Endothelial cell of umbilical vein (primary cell): ENCODE measurements around the gene ZFPM1. TPM values are rescaled to one million over a fixed set of nuclear protein-coding genes. Genes with fewer than 3 reads are reported as not detected.
A peak's percentile ranks its signal among the peaks of the same experiment; 100 is the strongest.

ENCODE experiments used
- BruUV-seq: library from RNA; stranded (reverse); fragments of 400-500 nt; replicated peaks from 2 replicates; lab custom pipeline; 2021; lab: Mats Ljungman, UMichigan
- CTCF ChIA-PET: fragments of 300-600, 350-600 bp; sonication (Branson Sonifier 250); formaldehyde crosslinking; loops from one replicate; lab custom pipeline; 2021; ENCODE audit warnings: antibody characterized with exemption, inconsistent platforms; lab: Charles Lee
- POLR2A ChIA-PET: fragments of 300-600, 350-600 bp; sonication (Branson Sonifier 250); formaldehyde crosslinking; loops from one replicate; lab custom pipeline; 2021; ENCODE audit warnings: antibody characterized with exemption, inconsistent platforms; lab: Charles Lee
- DNase-seq: peaks from one replicate; pipeline ENCODE4 v3.0.0-alpha.2; 2011; ENCODE audit warnings: low read depth, low spot score
- FAIRE-seq: peaks from 2 replicates; lab custom pipeline; 2011; peaks lifted over from hg19 to GRCh38; lab: Jason Lieb, UNC
- H2AFZ ChIP-seq: 2 replicates; pipeline ENCODE4 v1.6.0; 2012; ENCODE audit warnings: low read depth, low read length, control low read depth, inconsistent platforms
- H3K27ac ChIP-seq: 2 replicates; pipeline ENCODE4 v1.5.1; 2011; ENCODE audit warnings: low read depth, mild to moderate bottlenecking, control low read depth, low read length, moderate library complexity; ENCODE audit not compliant: insufficient read depth
- H3K27me3 ChIP-seq, 2 experiments: 2 replicates each; pipeline versions ENCODE4 v1.6.0 to v1.6.1; 2011; ENCODE audit warnings: low read length in 2 of 2, mixed read lengths in 1 of 2; ENCODE audit not compliant: control insufficient read depth in 2 of 2, insufficient read depth in 2 of 2
- H3K36me3 ChIP-seq, 2 experiments: 2 replicates in 1 of 2; 3 replicates in 1 of 2; pipeline ENCODE4 v1.5.1; 2011; ENCODE audit warnings: low read length in 2 of 2, mild to moderate bottlenecking in 1 of 2, moderate library complexity in 1 of 2; ENCODE audit not compliant: control insufficient read depth in 2 of 2, insufficient read depth in 2 of 2; ENCODE audit errors: extremely low read depth in 1 of 2
- H3K4me1 ChIP-seq: 3 replicates; pipeline ENCODE4 v1.5.1; 2011; ENCODE audit warnings: mild to moderate bottlenecking, low read length; ENCODE audit not compliant: control insufficient read depth, insufficient read depth; ENCODE audit errors: extremely low read depth
- H3K4me2 ChIP-seq: 2 replicates; pipeline ENCODE4 v1.6.1; 2011; ENCODE audit warnings: low read length, control low read depth, mixed read lengths; ENCODE audit not compliant: insufficient read depth
- H3K4me3 ChIP-seq, 3 experiments: fragments of 200-600 bp in 1 of 3; sonication (generic), shearing (Covaris generic) in 1 of 3; replicated peaks in 1 of 3; 2 replicates each; pipeline ENCODE4 v1.5.1; 2011 to 2016; ENCODE audit warnings: control low read depth in 3 of 3, low read length in 3 of 3, mild to moderate bottlenecking in 2 of 3, inconsistent platforms in 1 of 3, low read depth in 1 of 3, moderate library complexity in 1 of 3; ENCODE audit not compliant: insufficient read depth in 1 of 3
- H3K79me2 ChIP-seq: 2 replicates; pipeline ENCODE4 v1.6.0; 2012; ENCODE audit warnings: low read length, inconsistent platforms; ENCODE audit not compliant: control insufficient read depth, insufficient read depth
- H3K9ac ChIP-seq: replicated peaks from 2 replicates; pipeline ENCODE3; 2011; ENCODE audit warnings: low read length, control low read depth; ENCODE audit not compliant: insufficient read depth; ENCODE audit errors: extremely low read depth
- H3K9me1 ChIP-seq: replicated peaks from 3 replicates; pipeline ENCODE4 v1.6.0; 2011; ENCODE audit warnings: mild to moderate bottlenecking, low read length; ENCODE audit not compliant: control insufficient read depth, insufficient read depth; ENCODE audit errors: extremely low read depth
- H3K9me3 ChIP-seq: replicated peaks from 2 replicates; pipeline ENCODE4 v1.5.1; 2012; ENCODE audit warnings: low read length, inconsistent platforms; ENCODE audit not compliant: control insufficient read depth, insufficient read depth
- H4K20me1 ChIP-seq: replicated peaks from 2 replicates; pipeline ENCODE3; 2011; ENCODE audit warnings: mild to moderate bottlenecking, low read length; ENCODE audit not compliant: control insufficient read depth, insufficient read depth; ENCODE audit errors: extremely low read depth
- MYC ChIP-seq: IDR thresholded peaks from one replicate; pipeline ENCODE4 v1.6.1; 2011; ENCODE audit warnings: mild to moderate bottlenecking, low read depth, low read length
- POLR2AphosphoS5 ChIP-seq: IDR thresholded peaks from 2 replicates; pipeline ENCODE4 v1.6.1; 2012; ENCODE audit warnings: low read depth, mild to moderate bottlenecking, control low read depth, low read length, moderate library complexity; ENCODE audit not compliant: insufficient read depth
- dilution Hi-C: fragments of 300-500 bp; cut with MboI; formaldehyde crosslinking; loops from one replicate; pipeline ENCODE4 v1.15.0; 2019; ENCODE audit warnings: low sequenced_read_pairs; ENCODE audit not compliant: extremely low pct_ligation_motif_present
- intact Hi-C: fragments of 100-400 bp; cut with micrococcal nuclease; formaldehyde crosslinking; loops from one replicate; pipeline ENCODE4 v1.10.0; 2022
- polyA plus RNA-seq, 4 experiments: library from polyadenylated mRNA; depleted of rRNA in 3 of 4; stranded (reverse) in 3 of 4; unstranded in 1 of 4; fragments of >200 nt; gene quantifications; 2 replicates each; pipeline versions ENCODE4 v1.2.1 to v1.2.3, GENCODE V29; 2011 to 2012; ENCODE audit warnings: missing spikeins in 1 of 4
- total RNA-seq: library from RNA; stranded (reverse); gene quantifications from 2 replicates; pipeline ENCODE4 v1.2.3, GENCODE V29; 2021
- TF ChIP-seq, protein P1 (sequence below): IDR thresholded peaks from 2 replicates; pipeline ENCODE4 v1.6.1; 2011; ENCODE audit not compliant: insufficient read depth, insufficient read length
- TF ChIP-seq, protein P2 (sequence below), 2 donors: IDR thresholded peaks; 1 replicate in 1 of 2; 2 replicates in 1 of 2; pipeline ENCODE4 v1.5.1; 2011; ENCODE audit warnings: low read length in 2 of 2, mild to moderate bottlenecking in 2 of 2, moderate library complexity in 2 of 2, control low read depth in 1 of 2, inconsistent platforms in 1 of 2, low read depth in 1 of 2; ENCODE audit not compliant: insufficient read depth in 1 of 2; ENCODE audit errors: extremely low read depth in 1 of 2

The ZFPM1 gene
- total and polyA plus RNA-seq, 2 donors (not counting 3 experiments of a cell fraction or from before 2014, with no cell fraction given): 0.37 to 7.5 TPM

DNA sequence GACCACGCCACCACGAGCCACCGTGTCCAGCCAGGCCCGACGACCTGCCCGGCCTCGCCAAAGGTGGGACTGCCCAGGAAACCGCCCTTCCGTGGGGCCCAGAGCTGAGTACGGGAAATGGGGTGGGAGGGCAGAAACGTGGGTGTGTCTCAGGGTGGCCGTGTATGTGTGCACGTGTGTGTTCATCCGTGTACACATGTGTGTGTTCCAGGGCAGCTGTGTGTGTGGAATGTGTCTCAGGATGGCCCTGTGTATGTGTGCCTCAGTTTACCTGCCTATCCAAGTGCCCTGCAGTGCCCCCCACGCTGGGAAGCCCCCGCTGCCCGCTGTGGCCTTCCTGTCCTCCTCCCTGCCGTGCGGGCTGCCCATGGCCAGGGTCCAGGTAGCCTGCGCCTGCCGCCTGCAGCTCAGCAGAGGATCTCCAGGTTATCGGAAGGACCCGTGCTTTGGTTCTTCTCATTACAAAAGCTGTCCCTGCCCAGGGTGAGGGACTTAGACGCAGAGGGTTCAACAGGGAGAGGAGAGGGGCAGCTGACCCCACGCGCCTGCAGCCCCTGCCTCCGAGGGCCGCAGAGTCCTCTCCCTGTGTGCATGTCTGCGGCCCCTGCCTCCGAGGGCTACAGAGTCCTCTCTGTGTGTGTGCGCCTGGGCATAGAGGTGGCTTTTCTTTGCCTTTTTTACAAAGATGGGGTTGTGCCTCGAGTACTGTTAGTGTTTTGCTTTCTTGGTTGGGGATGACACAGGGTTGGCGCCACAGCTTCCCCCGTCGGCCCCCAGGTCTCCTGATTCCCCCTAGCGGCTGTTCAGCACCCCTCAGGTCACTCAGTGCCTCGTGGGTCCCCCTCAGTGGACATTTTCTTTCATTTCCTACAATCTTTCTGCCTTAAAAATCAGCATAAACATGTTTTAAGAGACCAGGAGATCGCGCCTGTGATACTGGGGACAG lies 46.7 kb upstream of the ZFPM1 start:
- no peaks in the 10 kb centered on the region for H3K9me3 ChIP-seq
- POLR2A ChIA-PET: no interaction called here
- no peak for FAIRE-seq
- intact Hi-C loops: no loop called here
- H3K4me1 ChIP-seq: no peaks in the 10 kb centered on the region
- dilution Hi-C loops: no loop called here
- no peaks in the 10 kb centered on the region for H3K79me2 ChIP-seq
- no peak overlapping the region for H2AFZ ChIP-seq
- no peak overlapping the region for H3K4me3 ChIP-seq
- no peaks in the 10 kb centered on the region for H3K27me3 ChIP-seq
- DNase-seq: no peak
- H3K9ac ChIP-seq: no peak overlapping the region
- H4K20me1 ChIP-seq: no peaks in the 10 kb centered on the region
- H3K36me3 ChIP-seq: no peaks in the 10 kb centered on the region
- BruUV-seq: no TSS peak
- no peak overlapping the region for H3K4me2 ChIP-seq
- TF ChIP-seq, protein P1, sequence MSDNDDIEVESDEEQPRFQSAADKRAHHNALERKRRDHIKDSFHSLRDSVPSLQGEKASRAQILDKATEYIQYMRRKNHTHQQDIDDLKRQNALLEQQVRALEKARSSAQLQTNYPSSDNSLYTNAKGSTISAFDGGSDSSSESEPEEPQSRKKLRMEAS: no peak
- no peak for TF ChIP-seq MYC
- TF ChIP-seq, protein P2, sequence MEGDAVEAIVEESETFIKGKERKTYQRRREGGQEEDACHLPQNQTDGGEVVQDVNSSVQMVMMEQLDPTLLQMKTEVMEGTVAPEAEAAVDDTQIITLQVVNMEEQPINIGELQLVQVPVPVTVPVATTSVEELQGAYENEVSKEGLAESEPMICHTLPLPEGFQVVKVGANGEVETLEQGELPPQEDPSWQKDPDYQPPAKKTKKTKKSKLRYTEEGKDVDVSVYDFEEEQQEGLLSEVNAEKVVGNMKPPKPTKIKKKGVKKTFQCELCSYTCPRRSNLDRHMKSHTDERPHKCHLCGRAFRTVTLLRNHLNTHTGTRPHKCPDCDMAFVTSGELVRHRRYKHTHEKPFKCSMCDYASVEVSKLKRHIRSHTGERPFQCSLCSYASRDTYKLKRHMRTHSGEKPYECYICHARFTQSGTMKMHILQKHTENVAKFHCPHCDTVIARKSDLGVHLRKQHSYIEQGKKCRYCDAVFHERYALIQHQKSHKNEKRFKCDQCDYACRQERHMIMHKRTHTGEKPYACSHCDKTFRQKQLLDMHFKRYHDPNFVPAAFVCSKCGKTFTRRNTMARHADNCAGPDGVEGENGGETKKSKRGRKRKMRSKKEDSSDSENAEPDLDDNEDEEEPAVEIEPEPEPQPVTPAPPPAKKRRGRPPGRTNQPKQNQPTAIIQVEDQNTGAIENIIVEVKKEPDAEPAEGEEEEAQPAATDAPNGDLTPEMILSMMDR (IDR thresholded peaks at IDR 0.05; ENCODE audit: extremely low read depth in 1 of 2, insufficient read depth in 1 of 2, low read depth in 1 of 2, low read length in 2 of 2): peak in 1 of 2 donors; percentile 27
- no peak for TF ChIP-seq POLR2AphosphoS5
- H3K9me1 ChIP-seq: no peaks in the 10 kb centered on the region
- no peak overlapping the region for H3K27ac ChIP-seq
- CTCF ChIA-PET: no interaction called here
